ENCODE data around the gene C17orf50.

C17orf50 gene

GRCh38 chr17:35809855-35810461 lies 49.3 kb downstream of the C17orf50 start:
- no peak for DNase-seq (ENCODE audit: low read depth in 3 of 3, low spot score in 1 of 3)

- DNase-seq (ENCODE audit: low read depth in 3 of 3, low spot score in 1 of 3): no peak
Observed at GRCh38 chr17:35811759-35812158, 51.1 kb downstream of the C17orf50 start.

- DNase-seq (ENCODE audit: low read depth in 3 of 3, low spot score in 1 of 3): no peak
Observed at GRCh38 chr17:35812456-35812855, 51.8 kb downstream of the C17orf50 start.
